SHP77 (cell line): Measurements from ENCODE around the gene RPS6KA2.

ENCODE experiments used
- DNase-seq, 2 experiments: peaks; one replicate each; lab custom pipeline; 2025; lab: John Stamatoyannopoulos, UW

The RPS6KA2 gene

DNA sequence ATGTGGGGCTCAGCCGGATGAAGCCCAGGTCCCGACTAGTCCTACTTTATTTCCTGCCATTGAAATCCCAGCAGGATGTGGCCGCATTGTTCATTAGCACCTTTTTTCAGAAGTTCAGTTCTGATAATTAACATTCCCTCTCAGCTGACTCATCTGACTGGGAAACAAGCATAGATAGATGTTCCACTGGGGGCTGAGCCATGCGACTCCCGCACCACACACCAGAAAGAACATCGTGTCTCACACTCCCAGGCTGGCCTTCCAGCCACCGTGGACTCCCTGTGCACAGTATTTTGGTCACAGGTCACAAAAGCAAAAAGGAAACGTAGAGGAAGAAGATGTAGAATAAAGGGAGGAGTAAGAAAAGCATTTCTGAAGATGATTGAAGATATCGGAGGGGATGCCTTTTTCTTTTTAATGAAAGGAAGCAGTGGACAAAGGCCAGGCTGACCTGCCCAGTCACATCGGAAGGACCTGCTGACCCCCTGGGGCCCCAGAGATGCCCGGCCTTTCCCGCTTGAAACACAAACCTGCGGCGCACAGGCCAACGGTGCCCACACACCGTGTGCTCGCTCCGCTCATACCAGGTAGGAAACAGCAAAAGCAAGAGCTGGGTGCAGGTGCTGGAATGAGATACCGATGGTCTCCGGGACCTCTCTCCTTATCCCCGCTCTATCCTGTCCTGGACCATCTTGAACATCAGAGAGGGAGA is 11.8 kb downstream of the RPS6KA2 start:
- DNase-seq: no peak

DNA sequence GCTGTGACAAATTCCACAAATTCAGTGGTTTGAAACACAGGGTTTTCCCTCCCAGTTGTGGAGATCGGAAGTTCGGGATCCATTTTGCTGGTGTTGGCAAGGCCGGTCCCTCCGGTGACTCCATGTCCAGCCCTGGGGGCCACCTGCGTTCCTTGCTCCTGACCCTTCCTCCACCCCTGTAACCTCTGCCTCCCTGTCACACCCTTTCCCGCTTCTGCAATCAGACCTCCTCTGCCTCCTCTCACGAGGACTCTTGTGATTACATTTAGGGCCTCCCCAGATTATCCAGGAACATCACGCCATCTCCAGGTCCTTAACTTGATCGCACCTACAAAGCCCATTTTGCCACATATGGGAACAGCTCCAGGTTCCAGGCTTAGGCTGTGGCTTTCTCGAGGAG is 12.5 kb downstream of the RPS6KA2 start:
- DNase-seq: no peak

DNA sequence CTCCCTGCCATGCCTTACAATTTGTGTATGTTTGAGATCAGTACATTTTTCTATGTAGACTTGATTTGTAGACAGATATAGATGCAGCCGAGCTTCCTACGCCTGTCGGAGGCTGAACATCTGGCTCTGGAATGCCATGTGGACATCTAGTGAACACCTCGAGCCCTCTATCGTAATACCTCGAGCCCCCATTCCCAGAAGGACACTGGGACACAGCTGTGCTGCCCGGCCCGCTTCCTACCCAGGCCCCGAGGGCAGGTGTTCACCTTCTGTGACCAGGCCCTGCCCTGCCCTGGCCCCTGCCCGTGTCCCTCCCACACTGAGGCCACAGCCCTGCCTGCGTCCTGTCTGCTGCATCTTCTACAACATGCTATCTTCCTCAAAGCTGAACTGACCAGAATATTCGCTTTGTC is 12.9 kb downstream of the RPS6KA2 start:
- DNase-seq: no peak

DNA sequence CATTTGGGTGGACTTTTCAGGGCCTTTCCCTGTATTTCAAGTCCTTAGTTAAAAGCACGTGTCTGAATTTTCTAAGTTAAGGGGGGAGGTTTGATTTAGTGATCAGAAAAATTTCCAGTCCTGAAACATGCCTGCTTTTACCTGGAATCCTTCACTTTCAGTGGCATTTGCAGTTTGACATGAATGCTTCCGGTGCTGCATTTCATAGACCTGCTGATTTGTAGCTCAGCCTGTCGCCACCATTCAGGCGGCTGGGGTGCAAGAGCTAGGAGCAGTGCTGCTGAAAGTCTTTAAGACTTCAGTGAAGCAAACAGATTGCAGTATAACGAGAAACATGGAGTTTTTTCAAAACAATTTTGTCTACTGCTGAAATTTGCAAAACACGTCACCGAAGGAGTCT is 14.0 kb downstream of the RPS6KA2 start:
- DNase-seq: no peak

DNA sequence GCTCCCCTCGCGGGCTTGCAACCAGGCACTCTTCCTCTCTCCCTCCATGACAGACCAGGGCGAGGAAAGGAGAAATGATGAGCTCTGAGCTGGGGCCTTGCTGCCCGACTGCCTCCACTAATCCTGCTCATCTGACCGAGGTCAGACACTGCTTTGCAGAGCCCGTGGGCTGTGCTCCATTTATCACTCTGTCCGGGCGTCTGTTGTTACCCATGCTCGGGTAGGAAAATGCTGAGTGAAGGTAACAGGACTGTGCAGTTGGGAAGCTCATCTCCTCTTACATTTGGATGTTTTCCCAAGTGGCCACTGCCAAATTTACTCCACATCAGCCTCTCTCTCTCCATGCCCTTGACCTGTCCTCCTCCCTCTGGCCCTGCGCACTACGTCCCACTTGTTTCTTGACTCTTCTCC is 14.6 kb downstream of the RPS6KA2 start:
- no peak for DNase-seq

DNA sequence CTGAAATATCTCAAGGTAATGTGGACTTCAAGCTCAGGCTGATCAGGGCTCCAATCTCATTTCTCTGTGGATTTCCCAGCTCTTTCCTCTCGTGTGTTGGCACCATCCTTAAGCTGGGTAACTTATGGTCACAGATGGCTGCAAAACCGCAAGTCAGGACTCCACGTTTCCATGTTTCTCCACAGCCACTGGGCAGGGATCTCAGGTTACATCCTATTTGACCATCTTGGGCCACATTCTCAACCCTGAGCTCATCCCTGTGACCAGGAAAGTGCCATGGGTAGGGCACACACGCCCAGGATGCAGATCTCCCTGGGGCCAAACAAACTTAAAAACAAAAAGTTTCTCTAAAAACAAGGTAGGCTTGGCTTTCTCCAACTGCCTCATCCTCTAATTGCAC is 15.4 kb downstream of the RPS6KA2 start:
- no peak for DNase-seq

DNA sequence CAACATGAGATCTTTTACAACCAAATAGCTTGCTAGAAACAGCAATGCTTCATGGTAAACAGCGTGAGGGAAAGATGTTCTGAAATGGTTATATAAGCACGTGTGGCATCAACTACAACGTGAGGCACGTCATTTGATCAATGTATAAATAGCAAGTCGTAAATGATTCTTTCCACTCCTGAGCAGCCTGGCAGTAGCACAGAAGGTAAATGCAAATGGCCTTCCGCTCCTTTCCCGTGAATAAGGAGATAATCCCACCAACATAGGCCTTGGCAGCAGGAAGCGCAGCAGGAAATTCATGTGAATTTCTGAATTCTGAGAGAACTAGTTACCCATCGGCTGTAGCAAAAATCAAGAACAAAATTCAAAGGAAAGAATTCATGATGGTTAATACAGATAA is 17.0 kb downstream of the RPS6KA2 start:
- no peak for DNase-seq

DNA sequence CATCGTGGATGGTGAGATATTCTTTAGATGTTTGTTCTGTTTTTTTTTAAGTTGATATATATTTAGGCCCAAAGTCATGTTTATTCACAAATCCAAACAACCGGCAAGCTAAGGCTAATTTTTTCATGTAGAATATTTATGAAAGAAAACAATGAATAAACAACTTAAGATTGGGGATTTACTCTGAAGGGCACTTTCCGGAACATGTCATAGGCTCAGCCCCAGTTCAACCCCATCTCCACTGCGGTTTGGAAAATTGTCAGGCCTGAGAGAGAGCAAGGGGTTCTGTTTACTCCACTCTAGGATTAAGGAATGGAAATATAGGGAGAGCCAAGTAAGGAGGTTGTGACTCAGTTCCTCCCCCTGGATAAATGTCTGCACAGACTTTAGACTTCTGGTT is 18.3 kb downstream of the RPS6KA2 start:
- no peak for DNase-seq

DNA sequence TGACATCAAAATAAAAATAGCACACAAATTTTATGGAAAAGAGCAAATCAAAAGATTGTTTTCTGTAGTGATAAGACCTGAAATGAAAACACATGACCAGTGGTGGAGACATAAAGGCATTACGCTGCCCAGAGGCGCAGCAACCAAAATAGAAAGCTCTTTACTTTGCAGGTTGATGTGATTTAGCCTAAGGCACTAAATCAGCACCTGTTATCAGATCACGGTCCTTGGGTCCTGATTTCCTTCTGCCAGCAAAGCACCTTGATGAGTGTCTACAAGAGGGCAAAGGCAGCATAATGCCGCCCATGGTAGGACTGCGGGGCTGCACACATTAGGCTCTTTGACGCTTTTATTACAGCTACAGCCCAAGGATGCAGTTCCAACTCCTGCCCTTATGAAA is 21.3 kb downstream of the RPS6KA2 start:
- DNase-seq: no peak

DNA sequence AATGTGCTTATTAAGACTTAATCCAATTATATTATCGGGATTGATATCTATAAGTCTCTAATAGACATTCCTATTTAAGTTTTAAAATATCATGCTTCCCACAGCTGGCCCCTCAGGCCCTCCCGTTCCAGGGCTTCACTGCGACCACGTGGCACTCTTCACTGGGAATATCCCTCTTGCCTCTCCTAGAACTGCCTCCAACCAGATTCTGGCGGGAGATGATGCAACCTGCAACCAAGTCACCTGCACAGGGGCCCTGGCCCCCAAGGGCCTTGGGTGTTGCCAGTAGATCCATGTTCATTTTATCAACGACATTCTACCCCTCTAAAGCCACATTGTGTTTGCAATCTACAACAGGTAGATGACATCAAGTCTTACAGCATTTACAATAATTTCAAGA is 22.1 kb downstream of the RPS6KA2 start:
- DNase-seq: no peak

DNA sequence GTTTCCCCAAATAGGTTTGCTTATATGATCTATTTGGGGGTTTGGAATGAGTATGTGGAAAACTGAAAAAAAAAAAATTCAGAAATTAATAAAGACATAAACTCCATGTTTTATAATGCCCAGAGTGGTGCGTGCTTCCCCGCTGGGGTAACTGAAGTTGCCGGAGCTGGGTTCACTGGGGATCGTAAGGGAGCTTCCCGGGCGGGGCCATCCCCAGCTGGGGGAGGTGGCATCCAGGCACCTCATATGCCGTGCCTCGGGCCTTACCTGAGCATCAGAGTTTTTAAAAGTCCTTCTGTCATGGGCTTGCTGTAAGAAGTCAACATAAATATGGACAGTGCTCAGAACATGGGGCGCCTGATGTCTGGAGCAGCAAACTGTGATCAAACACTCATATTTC is 22.7 kb downstream of the RPS6KA2 start:
- DNase-seq: no peak

DNA sequence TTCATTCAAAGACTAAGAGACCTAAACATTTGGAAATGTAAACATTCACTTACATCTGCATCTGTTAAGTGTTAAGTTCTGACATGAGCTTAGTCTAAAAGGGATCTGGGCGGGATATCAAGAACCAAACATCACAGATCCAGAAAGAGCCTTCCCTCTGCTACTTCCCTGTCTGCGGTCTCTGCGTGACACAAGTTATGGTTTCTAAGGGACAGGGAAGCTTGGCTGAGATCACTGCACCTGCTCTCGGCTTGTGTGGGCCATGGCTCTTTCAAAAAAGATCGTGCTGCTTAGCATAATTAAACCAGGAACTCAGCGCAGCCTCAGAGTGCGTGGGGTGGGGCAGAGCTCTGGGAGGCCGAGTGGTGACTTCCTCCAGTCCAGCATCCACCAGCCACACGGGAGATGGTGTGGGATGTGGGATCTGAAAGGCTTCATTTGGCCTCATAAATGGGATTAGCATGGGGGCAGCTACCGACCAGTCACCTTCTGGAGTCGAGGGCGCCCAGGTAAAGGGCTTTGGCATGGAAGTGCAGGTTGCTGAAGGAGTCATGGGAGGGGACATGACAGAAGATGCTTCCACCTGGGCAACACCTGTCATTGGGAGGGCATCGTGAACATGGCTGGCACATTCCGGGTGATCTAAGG is 23.9 kb downstream of the RPS6KA2 start:
- DNase-seq: no peak

DNA sequence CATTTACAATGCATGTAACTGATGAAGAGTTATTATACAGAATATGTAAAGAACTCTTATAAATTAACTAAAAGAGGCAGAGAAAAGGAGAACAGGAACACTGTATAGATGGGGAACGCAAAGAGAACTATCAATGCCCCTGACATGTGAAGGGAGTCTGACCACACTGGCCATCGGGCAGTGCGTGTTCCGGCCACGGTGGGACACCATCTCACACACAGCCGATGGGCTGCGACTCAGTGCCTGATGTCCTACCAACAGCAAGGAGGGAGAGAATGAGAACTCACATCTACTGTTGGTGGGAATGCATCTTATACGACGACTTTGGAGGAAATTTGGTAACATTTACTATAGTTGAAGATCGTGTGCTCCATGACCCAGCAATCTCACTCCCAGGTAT is 25.1 kb downstream of the RPS6KA2 start:
- no peak for DNase-seq

DNA sequence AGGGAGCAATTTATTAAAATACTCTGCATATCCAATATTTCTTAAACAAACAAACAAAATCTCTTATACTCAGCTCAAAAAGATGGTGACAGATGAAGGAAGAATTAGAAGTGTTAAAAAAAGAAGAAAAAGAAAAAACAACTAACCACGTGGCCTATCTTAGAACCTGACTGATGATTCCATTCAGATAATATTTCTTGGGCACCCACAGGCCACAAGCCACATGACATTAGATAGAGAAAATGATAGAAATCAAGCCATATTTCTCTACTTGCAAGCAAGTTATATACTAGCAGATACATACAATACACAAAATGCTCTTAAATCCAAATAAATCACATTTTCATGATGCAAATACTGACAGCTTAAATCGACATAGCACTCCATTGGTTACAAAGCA is 26.1 kb downstream of the RPS6KA2 start:
- DNase-seq: no peak

DNA sequence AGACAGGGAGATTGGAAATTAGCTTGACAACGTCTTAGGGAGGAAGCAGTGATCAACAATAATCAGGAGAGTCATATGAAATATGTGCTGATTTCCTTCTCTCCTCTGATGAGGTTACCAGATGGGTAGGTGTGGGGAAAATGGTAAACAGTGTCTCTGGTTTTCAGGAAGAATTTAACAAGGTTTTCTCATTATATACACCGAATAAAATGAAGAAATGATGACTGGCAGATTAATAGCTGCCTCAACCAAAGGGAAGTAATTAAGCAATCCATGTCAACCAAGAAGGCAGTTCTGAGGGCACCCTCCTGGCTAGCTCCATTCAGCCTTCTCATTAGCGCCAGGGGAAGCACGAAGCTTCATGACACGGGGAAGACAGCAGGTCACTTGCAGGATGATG is 27.8 kb downstream of the RPS6KA2 start:
- DNase-seq: no peak

DNA sequence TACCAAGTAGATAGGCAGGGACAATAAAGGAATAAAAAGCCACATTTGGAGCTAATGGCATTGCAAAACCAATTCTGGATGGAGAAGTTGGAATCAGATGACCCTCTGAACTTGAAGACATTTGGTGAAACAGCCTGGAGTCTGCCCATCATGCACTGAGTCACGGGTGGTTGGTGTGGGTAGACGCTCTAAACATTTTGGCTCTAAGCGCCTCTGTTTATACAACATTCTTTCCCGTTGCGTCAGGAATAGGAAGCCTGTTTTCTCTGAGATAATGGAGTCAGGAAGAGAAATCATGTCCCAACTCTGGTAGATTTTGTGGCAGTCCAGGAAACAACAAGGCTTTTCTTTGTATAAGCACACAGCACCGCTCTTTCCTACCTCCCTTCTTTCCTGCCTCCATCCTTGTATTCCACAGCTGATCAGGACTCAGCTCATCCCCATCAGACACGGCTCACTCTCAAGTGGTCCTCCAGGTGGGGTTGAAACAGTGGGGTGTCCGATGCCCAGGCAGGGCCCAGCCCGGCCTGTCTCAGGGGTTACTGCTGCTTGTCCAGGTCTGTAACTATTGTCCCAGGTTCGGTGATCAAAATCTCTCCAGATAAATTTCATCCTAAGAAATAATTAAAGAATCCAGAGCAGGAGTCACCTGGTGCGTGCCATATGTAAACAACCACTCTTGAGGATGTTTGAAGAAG is 28.5 kb downstream of the RPS6KA2 start:
- DNase-seq: no peak

DNA sequence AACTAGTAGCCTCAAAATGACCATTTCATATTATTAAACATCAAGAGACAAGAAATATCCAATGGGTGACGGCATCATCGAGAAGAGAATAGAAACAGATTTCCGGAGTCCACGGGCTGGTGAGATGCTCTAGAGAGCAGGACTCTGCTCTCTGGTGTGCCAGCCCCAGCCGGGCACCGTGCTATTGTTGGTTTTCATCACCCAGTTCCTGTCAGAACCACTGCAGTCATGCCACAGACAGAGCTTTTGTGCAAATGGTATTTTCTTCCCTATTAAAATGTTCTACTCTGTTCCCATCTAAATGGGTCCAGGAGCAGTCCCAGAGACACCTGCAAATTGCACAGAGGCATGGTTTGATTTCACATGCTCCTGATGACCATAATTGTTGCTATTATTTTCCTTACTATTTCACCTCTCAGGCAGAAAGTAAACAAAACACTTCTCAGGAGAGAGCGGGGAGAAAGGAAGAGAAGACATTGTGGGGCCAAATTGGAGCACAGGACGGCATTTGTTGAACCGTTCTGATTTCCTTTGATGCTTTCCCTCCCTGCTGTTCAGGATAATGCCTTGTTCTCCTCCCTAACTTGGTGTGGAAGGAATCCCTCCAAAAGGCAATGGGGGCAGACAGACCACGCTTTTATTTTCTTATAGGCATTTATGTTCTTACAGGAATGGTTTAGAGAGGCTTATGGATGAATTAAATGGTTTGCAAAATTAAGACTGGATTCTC is 29.2 kb downstream of the RPS6KA2 start:
- no peak for DNase-seq

DNA sequence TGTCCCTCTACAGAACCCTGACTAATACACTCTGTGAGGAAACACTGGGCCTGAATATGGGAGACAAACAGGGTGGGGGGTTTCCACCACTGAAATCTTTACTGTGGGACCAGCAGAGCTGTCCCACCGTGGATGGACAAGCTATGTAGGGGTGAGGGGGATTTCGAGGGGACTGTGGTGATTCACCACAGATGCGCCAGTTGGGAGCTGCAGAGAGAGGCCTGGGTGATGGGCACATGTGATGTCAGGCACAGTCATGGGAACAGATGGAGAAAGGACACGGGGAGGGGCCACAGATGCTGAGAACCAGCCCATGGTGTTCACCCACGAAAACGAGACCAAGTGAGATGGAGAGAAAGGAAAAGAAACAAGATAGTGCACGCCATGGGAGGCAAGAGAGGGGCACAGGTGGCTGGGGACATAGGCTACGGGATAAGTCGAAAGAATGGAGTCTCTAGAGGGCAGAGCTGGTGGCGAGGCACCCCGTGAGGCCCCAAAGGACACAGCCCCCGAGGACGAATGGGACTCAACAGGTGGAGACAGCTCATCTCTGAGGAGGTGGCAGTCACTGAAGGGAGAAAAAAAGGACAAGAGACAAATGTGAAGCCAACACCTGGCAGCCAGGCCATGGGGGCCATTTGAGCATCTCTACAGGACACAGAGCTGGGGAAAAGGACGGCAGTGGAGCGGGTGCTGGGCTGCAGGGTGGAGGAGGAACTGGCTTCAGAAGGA is 30.1 kb downstream of the RPS6KA2 start:
- no peak for DNase-seq

DNA sequence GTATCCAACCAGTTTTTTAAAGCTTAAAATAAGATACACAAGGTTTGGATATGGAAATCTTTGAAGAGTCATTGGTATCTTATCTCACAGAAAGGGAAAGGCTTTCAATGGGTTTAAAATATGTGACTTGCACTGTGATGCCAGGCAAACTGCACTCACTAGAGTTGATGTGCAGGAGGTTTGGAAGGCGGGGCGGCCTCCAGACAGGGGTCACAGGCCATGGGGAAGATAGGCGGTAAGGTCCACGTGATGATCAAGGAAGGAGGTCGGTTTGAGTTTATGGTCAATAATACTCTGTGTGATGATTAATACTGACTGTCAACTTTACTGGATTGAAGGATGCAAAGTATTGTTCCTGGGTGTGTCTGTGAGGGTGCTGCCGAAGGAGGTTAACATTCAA is 31.1 kb downstream of the RPS6KA2 start:
- no peak for DNase-seq

DNA sequence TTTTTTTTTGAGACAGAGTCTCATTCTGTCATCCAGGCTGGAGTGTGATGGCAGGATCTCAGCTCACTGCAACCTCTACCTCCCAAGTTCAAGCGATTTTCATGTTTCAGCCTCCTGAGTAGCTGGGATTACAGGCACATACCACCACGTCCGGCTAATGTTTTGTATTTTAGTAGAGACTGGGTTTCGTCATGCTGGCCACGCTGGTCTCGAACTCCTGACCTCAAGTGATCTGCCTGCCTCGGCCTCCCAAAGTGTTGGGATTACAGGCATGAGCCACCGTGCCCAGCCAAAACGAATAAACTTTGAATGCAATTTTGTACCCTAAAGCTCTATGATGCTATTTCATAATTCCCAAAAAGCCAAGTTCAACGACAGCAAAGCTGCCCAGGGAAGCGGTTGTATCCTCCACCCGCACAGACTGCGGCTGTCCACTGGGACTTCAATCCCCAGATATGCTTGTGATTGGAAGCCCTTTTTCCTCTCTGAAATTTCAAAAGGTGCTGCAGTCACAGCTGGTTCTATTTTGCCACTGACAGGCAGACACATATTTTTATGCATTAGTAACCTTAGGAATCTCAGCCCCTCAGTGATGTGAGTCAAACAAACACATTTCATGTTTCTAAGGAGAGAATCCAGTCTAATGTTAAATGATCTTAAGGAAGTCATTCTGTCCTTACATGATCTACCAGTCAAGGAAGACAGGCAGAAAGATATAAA is 31.8 kb downstream of the RPS6KA2 start:
- no peak for DNase-seq

DNA sequence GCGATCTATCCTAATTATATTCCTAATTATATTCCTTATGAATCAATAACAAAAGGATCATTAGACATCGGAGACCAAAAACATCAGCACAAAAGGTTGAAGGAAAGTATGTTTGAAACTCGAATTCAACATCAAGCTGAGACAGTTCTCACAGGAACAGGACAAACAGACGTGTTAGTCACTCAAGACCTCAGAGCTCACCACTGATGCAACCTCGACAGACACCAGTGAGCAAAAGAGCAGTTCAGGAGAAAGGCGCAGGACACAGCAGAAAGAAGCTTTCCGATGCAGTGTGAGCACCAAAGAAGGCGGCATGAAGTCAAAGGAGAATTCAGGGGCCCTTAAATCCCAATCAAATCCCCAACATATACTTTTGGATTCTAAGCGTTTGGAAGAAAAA is 34.2 kb downstream of the RPS6KA2 start:
- no peak for DNase-seq
